Measurements from ENCODE around the gene GPR176.

DNA sequence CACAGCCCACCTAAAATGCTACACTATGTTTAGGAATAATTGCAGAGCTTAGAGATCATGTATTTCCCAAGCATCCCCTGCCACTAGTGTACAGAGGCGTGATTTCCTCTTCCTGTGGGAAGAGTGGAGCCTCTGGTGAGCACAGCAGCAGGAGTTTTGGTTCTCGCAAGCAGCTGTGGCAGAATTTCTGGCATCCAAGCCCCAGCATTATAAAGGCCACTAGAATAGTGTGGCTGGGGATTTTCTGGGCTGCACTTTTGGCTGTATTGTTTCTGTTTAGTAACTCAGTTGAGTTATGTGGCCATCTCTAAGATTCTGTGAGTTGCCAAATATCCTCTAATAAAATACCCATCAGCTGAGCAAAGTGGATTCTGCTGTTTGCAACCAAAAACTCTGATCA lies 64.7 kb downstream of the GPR176 start:
- TF ChIP-seq, protein P1, sequence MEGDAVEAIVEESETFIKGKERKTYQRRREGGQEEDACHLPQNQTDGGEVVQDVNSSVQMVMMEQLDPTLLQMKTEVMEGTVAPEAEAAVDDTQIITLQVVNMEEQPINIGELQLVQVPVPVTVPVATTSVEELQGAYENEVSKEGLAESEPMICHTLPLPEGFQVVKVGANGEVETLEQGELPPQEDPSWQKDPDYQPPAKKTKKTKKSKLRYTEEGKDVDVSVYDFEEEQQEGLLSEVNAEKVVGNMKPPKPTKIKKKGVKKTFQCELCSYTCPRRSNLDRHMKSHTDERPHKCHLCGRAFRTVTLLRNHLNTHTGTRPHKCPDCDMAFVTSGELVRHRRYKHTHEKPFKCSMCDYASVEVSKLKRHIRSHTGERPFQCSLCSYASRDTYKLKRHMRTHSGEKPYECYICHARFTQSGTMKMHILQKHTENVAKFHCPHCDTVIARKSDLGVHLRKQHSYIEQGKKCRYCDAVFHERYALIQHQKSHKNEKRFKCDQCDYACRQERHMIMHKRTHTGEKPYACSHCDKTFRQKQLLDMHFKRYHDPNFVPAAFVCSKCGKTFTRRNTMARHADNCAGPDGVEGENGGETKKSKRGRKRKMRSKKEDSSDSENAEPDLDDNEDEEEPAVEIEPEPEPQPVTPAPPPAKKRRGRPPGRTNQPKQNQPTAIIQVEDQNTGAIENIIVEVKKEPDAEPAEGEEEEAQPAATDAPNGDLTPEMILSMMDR (conservative IDR thresholded peaks at IDR 0.05; ENCODE audit: low read length): no peak
- TF ChIP-seq EZH2phosphoT487 (IDR thresholded peaks at IDR 0.05; ENCODE audit: borderline replicate concordance): no peak
